Raji (cell line): ENCODE measurements around the gene ARID1B.

Source experiments
- POLR2A ChIP-seq: IDR thresholded peaks from 2 replicates; pipeline ENCODE4 v1.6.1; 2011; ENCODE audit warnings: low read depth, low read length, control low read depth; ENCODE audit not compliant: insufficient read depth

ARID1B gene

GRCh38 chr6:157221049-157221816 is 444.1 kb downstream of the ARID1B start:
- peak; percentile 39 for TF ChIP-seq POLR2A

- TF ChIP-seq POLR2A, result no peak
Observed at GRCh38 chr6:157221817-157222175, 444.6 kb downstream of the ARID1B start.

GRCh38 chr6:157222201-157222981 is 445.2 kb downstream of the ARID1B start:
- TF ChIP-seq POLR2A, result no peak

GRCh38 chr6:157223021-157223430 is 445.8 kb downstream of the ARID1B start:
- TF ChIP-seq POLR2A, result no peak

- no peak for TF ChIP-seq POLR2A
Observed at GRCh38 chr6:157223511-157223910, 446.3 kb downstream of the ARID1B start.

- TF ChIP-seq POLR2A, result no peak
Observed at GRCh38 chr6:157224178-157224950, 447.2 kb downstream of the ARID1B start.

GRCh38 chr6:157224951-157225574 is 447.9 kb downstream of the ARID1B start:
- no peak for TF ChIP-seq POLR2A

GRCh38 chr6:157225575-157225995 is 448.4 kb downstream of the ARID1B start:
- TF ChIP-seq POLR2A, result no peak

- no peak for TF ChIP-seq POLR2A
Observed at GRCh38 chr6:157226026-157226625, 448.9 kb downstream of the ARID1B start.

- TF ChIP-seq POLR2A, result no peak
Observed at GRCh38 chr6:157226761-157227160, 449.6 kb downstream of the ARID1B start.

- TF ChIP-seq POLR2A, result no peak
Observed at GRCh38 chr6:157227202-157228166, 450.3 kb downstream of the ARID1B start.

- TF ChIP-seq POLR2A, result no peak
Observed at GRCh38 chr6:157228426-157229131, 451.4 kb downstream of the ARID1B start.

- TF ChIP-seq POLR2A, result no peak
Observed at GRCh38 chr6:157229132-157229618, 452.0 kb downstream of the ARID1B start.
